NCI-H2196 treated with DMSO at 0.1 percent for 48 hours (cell line): ENCODE results near the gene FSTL1.
A peak's percentile ranks its signal among the peaks of the same experiment; 100 is the strongest.

Experiments used
- DNase-seq: peaks from one replicate; lab custom pipeline; 2025; ENCODE audit not compliant: unreplicated experiment; lab: John Stamatoyannopoulos, UW

Gene FSTL1

DNA sequence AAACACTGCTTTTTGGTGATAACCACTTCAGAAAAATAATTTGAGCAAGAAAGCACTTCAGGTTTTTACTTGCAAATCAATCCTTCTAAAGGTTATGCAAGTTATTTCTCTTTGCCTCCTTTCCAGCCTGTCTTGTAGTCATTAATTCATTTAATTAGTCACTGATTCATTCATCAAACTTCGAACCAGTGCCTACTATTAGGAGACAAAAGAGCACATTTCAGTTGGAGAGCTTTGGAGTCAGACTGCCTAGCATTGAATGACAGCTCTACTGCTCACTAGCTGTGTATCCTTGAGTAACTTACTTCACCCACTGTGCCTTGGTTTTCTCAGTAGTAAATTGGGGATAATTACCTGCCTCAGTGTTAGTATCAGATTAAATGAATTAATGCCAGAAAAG is 86.7 kb downstream of the FSTL1 start:
- DNase-seq: no peak

DNA sequence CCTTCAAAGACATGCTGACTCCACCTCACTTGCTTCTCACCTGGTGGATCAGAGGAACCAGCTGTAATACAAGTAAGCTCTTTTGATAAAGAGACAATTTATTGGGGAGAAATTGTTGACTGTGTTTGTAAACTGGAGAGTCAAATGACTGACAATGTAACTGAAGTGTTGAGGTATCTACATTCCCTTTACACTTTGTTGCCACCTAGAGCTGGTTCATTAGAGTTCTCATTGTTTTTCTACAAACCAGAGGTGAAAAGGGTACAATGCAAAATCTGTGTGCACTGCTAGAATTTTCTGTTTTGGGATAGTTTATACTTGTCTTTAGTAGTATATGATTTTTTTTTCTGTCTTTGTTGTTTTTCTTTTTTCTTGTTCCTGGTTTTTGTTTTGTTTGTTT is 93.0 kb downstream of the FSTL1 start:
- no peak for DNase-seq

- DNase-seq: no peak
Observed at GRCh38 chr3:120355486-120355885, 95.3 kb downstream of the FSTL1 start.

GRCh38 chr3:120353463-120353862 is 97.3 kb downstream of the FSTL1 start:
- no peak for DNase-seq

DNA sequence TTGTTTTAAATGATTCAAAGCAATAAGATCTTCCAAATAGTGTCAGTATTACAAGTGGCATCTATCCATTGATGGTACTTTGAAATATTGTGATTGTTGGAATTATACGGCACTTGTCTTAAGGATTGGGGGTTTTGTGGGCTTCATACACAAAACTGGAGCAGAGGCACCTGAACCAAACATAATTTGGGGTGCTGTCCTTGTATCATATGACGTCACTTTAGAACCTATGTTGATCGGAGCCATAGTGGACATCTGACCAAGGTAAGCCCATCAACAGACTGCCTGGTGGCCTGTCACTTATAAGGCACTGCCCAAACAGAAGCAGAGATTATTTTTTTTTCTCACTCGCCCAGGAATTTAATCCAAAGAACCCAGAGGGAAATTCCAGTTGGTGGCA is 98.8 kb downstream of the FSTL1 start:
- DNase-seq: no peak

DNA sequence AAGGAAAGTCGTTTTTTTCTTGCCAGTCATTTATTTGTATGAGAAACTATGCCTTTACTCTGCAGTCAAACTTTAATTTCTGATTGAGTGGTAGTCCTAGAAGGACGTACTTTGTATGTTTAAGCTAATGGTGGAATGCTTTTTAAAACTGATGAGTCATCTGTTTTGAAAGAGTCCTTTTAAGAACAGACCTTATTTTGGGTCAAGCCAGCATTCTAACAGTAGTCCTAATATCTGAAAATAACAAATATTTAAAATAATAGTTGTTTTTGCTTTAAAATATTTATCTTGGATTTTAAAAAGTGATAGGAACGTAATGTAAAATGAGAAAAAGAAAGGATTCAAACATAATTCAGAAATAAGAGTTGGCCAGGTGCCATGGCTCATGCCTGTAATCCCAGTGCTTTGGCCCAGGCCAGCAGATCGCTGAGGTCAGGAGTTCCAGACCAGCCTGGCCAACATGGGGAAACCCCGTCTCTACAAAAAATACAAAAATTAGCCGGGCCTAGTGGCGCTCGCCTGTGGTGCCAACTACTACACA is 100.3 kb downstream of the FSTL1 start:
- DNase-seq: no peak

GRCh38 chr3:120349855-120350125 is 101.0 kb downstream of the FSTL1 start:
- DNase-seq: no peak

DNA sequence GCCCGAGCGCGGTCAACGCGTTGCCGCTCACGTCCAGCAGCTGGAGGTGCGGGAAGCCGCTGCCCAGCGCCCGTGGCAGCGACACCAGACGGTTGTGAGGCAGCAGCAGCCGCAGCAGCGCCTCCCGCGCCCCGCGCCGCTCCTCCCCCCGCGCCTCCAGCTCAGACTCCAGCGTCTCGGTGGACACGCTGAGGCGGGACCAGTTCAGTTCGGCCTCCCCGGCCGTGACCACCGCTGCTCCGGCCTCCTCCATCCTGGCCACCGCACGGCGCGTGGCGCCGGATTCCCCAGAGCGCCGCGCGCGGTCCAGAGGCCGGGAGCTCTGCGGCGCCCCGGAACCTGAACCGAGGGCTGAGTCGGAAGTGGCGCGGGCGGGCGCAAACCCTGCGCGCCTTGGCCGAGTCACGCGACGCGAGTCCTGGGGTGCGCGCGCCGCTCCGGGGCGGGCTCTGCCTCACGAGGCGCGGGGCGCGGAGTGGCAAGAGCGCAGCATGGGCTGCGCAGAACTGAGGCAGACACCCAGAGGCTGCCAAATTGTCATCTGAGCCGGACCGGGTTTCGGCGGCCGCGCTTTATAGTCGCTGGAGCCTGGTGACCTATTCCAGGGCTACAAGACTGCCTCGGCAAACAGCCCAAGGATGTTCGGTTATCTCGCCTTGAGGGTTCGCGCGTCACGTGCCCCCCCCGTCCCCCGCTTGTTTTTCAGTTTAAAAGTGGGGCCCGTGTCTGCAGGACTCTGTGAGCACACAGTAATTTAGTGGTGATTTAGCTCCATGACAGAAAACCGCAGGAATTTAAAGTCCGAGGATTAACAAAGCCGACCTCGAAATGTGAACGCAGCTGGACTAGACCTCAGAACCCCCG is 101.6 kb downstream of the FSTL1 start, which contains the start of gene LRRC58:
Gene LRRC58 (minus strand): TSS at position 364 of the 864 bp plus-strand sequence. CDS start 111 bp downstream, at position 253.
- DNase-seq: peak; percentile 96

DNA sequence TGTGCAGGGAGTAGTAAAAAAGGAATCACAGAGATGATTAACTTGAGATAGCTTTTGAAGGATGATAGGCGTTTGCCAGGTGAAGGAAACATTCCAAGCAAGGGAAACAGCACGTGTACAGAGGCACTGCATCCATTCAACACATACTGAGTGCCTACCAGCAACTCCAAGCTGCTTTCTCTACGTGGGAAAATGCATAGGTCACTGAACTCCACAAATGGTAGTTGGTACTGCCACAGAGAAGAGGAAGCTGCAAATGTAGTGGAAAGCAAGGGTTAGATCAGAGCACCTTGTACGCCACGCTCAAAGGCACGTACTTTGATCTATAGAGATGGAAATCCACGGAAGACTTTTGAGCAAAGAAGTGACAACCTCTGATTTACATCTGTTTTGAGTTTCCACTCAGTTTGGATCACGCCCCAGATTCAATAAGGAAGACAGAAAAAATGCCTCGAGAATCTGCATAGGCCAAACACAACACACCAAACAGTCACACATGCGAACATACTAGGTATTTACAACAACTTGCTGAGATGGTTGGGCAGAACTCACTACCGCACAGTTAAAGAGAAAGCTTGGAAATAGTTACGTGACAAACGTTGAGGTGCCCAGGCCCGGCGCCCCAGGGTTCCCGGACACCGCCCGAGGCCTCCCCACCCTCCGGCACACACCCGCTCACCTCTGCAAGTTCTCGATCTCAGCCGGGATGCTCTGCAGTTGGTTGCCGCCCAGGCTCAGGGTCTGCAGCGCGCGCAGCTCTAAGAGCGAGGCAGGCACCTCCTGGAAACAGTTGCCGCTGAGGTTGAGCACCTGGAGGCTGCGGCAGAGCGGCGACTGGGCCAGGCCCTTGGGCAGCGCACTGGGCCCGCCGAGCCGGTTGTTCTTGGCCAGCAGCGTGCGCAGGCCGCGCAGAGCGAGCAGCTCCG is 102.5 kb downstream of the FSTL1 start:
- DNase-seq: no peak

DNA sequence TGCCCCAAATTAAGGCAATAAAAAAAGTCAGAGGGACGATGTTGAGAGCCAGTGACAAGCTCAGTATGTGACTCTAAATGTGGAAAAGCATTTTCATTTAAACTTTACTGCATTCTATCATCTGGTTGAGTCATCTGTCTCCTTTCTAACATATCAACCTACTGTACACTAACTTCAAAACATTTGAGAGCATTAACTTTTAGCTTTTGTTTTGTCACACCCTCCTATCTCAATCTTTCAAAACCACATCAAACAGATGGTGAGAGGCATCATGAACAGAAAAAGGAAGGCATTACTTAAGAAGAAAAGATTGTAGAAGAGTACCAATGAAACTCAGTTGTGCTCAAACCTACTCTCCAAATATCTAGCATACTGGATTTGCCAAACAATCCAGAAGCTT is 106.4 kb downstream of the FSTL1 start:
- no peak for DNase-seq
